PC-3 (cell line): ENCODE data around the gene ARL13B. TPM values are rescaled to one million over a fixed set of nuclear protein-coding genes. Genes with fewer than 3 reads are reported as not detected.

Experiments used
- ATAC-seq: fragments of 200-7000 bp; cut with Tn5 transposase; 2 replicates; pipeline ENCODE4 v1.9.1; 2020; ENCODE audit warnings: mild to moderate bottlenecking, moderate library complexity
- BruUV-seq: library from RNA; stranded (reverse); fragments of 400-500 nt; replicated peaks from 2 replicates; lab custom pipeline; 2021; lab: Mats Ljungman, UMichigan
- CTCF ChIA-PET: fragments of 300-600 bp; sonication (Branson Sonifier 250); formaldehyde crosslinking; loops from one replicate; lab custom pipeline; 2022; ENCODE audit warnings: antibody characterized with exemption; lab: Charles Lee
- POLR2A ChIA-PET: fragments of 300-600 bp; sonication (Branson Sonifier 250); formaldehyde crosslinking; loops from one replicate; lab custom pipeline; 2022; ENCODE audit warnings: antibody characterized with exemption; ENCODE audit not compliant: unreplicated experiment; lab: Charles Lee
- DNase-seq: peaks from one replicate; pipeline ENCODE4 v3.0.0-alpha.2; 2015
- H2AFZ ChIP-seq: fragments of 300-600 bp; sonication (generic); 2 replicates; pipeline ENCODE4 v1.6.0; 2016; ENCODE audit warnings: antibody characterized with exemption, low read length
- H3F3A ChIP-seq: fragments of 300-600 bp; sonication (generic); one replicate; pipeline ENCODE4 v1.6.0; 2017; ENCODE audit warnings: antibody characterized with exemption, low read length, control low read depth, mild to moderate bottlenecking; ENCODE audit not compliant: unreplicated experiment
- H3K27ac ChIP-seq: fragments of 300-600 bp; sonication (generic); 2 replicates; pipeline ENCODE4 v1.5.1; 2016; ENCODE audit warnings: mild to moderate bottlenecking, low read length
- H3K27me3 ChIP-seq: fragments of 300-600 bp; sonication (generic); 2 replicates; pipeline ENCODE4 v1.6.1; 2016; ENCODE audit warnings: low read length, mixed read lengths
- H3K36me3 ChIP-seq: fragments of 300-600 bp; sonication (generic); 2 replicates; pipeline ENCODE4 v1.6.1; 2016; ENCODE audit warnings: low read depth, mixed run types, low read length, mixed read lengths
- H3K4me1 ChIP-seq: fragments of 300-600 bp; sonication (generic); 2 replicates; pipeline ENCODE4 v1.5.1; 2016; ENCODE audit warnings: low read length; ENCODE audit not compliant: insufficient read depth
- H3K4me2 ChIP-seq: fragments of 300-600 bp; sonication (generic); 2 replicates; pipeline ENCODE4 v1.6.0; 2016; ENCODE audit warnings: low read length
- H3K4me3 ChIP-seq: fragments of 300-600 bp; sonication (generic); 2 replicates; pipeline ENCODE4 v1.5.1; 2016; ENCODE audit warnings: mild to moderate bottlenecking, low read length, mixed read lengths
- H3K79me2 ChIP-seq: fragments of 300-600 bp; sonication (generic); 2 replicates; pipeline ENCODE4 v1.6.1; 2017; ENCODE audit warnings: low read length, mixed read lengths
- H3K9ac ChIP-seq: fragments of 300-600 bp; sonication (generic); 2 replicates; pipeline ENCODE4 v1.6.0; 2016; ENCODE audit warnings: mild to moderate bottlenecking, low read length
- H3K9me2 ChIP-seq: fragments of 300-600 bp; sonication (generic); replicated peaks from 2 replicates; pipeline ENCODE4 v1.6.1; 2016; ENCODE audit warnings: mixed run types, low read length, mixed read lengths
- H3K9me3 ChIP-seq: fragments of 300-600 bp; sonication (generic); 2 replicates; pipeline ENCODE4 v1.6.1; 2016; ENCODE audit warnings: low read length, mixed read lengths
- H4K20me1 ChIP-seq: fragments of 300-600 bp; sonication (generic); 2 replicates; pipeline ENCODE4 v1.6.1; 2016; ENCODE audit warnings: low read length, mixed read lengths
- EZH2 ChIP-seq: fragments of 300-600 bp; sonication (generic); IDR thresholded peaks from one replicate; pipeline ENCODE4 v1.6.1; 2017; ENCODE audit warnings: antibody characterized with exemption, mild to moderate bottlenecking, low read length; ENCODE audit not compliant: unreplicated experiment
- EZH2phosphoT487 ChIP-seq: fragments of 300-600 bp; sonication (generic); IDR thresholded peaks from 2 replicates; pipeline ENCODE4 v1.6.1; 2018; ENCODE audit warnings: mild to moderate bottlenecking, antibody characterized with exemption, low read length, borderline replicate concordance
- intact Hi-C: fragments of 100-400 bp; cut with micrococcal nuclease; formaldehyde crosslinking; loops from 2 replicates; pipeline ENCODE4 v1.9.0; 2023
- total RNA-seq: library from RNA; depleted of rRNA; stranded (reverse); fragments of >200 nt; gene quantifications from 2 replicates; pipeline ENCODE4 v1.2.3, GENCODE V29; 2014
- TF ChIP-seq, protein P1 (sequence below): fragments of 300-600 bp; sonication (generic); conservative IDR thresholded peaks from 2 replicates; pipeline ENCODE4 v1.5.1; 2017; ENCODE audit warnings: antibody characterized with exemption, low read depth, mild to moderate bottlenecking, low read length

ARL13B gene
- total RNA-seq, 1 experiment from 2014 or later = 10.7 TPM

DNA sequence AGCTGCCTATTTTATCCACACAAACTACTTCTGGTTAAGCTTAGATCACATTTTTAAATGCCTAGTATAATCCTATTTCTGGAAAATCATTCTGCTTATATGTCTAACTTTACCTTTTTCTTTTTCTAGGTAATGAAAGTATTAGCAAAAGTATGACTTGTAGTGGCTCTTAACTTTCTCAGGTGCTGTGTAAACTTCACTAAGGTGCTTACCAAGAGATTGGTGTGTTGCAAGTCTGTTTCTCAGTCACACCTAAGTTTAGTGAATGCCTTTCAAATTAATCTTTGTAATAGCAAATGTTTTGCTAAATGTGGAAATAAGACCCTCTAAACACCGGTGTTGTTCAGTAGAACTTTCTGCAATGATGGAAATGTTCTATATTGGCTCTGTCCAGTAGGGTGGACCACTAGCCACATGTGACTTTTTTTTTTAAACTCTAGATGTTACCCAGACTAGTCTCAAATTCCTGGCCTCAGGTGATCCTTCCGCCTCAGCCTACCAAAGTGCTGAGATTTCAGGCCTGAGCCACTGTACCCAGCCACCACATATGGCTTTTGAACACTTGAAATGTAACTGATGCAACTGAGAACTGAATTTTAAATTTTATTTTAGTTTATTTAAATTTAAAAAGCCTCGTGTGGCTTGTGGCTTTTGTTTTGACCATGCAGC is 22.0 kb downstream of the ARL13B start:
- no peak overlapping the region for H3K27ac ChIP-seq

DNA sequence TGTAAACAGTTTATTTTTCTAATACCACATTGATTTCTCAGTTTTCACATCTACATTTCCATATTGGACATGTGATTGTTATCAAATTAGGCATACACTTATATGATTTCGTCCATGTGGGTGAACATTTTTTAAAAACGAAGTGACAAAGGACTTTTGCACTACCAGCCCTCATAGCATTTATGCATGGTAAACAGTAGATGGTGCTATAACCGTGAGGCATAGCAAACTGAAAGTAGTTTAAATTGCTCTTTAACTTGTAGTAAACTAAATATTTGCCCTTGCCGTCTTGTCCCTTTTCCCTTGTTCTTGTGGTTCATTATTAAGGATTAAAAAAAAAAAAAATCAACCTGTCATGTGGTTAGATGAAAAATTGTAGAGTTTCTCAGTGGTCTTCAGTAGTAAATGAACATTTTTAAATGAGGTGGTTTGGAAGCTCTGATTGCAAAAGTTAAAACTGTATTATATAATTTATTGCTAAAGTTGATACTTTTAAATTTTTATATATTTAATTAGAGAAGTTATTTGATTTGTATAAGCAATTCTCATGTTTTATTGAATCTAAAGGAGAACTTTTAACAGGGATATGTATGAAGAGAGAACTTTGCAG is 24.5 kb downstream of the ARL13B start:
- Histone ChIP-seq H3K4me3 (peak overlapping the region; percentile 44; the same call in 1 of the 2 replicates), H3K9me2 (no peaks in the 10 kb centered on the region), H3K9me3 (no peaks in the 10 kb centered on the region), H3K9ac (no peak overlapping the region), H3K4me2 (peak overlapping the region; percentile 64), H3K27ac (no peak overlapping the region), H3K4me1 (no peaks in the 10 kb centered on the region), H3K79me2 (no peaks in the 10 kb centered on the region), H3K36me3 (no peaks in the 10 kb centered on the region), H2AFZ (peak overlapping the region; percentile 69), H4K20me1 (no peaks in the 10 kb centered on the region), H3F3A (no peaks in the 10 kb centered on the region), H3K27me3 (no peaks in the 10 kb centered on the region)
- ChIA-PET POLR2A (interaction anchor here (0.6 kb wide), 1 partner anchor 21 kb away, joined by 5 read pairs; no protein-coding TSS in a partner anchor), CTCF (interaction anchor here (0.7 kb wide), 1 partner anchor 15 kb away, joined by 3 read pairs; no protein-coding TSS in a partner anchor)
- TF ChIP-seq EZH2phosphoT487 (no peak), EZH2 (no peak)
- TF ChIP-seq, protein P1, sequence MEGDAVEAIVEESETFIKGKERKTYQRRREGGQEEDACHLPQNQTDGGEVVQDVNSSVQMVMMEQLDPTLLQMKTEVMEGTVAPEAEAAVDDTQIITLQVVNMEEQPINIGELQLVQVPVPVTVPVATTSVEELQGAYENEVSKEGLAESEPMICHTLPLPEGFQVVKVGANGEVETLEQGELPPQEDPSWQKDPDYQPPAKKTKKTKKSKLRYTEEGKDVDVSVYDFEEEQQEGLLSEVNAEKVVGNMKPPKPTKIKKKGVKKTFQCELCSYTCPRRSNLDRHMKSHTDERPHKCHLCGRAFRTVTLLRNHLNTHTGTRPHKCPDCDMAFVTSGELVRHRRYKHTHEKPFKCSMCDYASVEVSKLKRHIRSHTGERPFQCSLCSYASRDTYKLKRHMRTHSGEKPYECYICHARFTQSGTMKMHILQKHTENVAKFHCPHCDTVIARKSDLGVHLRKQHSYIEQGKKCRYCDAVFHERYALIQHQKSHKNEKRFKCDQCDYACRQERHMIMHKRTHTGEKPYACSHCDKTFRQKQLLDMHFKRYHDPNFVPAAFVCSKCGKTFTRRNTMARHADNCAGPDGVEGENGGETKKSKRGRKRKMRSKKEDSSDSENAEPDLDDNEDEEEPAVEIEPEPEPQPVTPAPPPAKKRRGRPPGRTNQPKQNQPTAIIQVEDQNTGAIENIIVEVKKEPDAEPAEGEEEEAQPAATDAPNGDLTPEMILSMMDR = peak; percentile 96
- intact Hi-C loops = loop anchor here (1.0 to 10.0 kb wide), 5 partner anchors 20 to 170 kb away; partner anchors contain the start of gene NSUN3
- BruUV-seq = no TSS peak
- peak; percentile 70 for DNase-seq
- ATAC-seq = peak; percentile 89

More for the DNA sequence above, 22.0 kb downstream of the ARL13B start:
- no peak overlapping the region for H3K9ac ChIP-seq
- ChIA-PET CTCF (no interaction called here), POLR2A (no interaction called here)
- no peak for DNase-seq
- intact Hi-C loops = loop anchor here (10.0 kb wide), 1 partner anchor 173 kb away; no protein-coding TSS in a partner anchor
- H3K36me3 ChIP-seq = no peaks in the 10 kb centered on the region
- H3K4me2 ChIP-seq = no peak overlapping the region
- H3F3A ChIP-seq = no peaks in the 10 kb centered on the region
- no peaks in the 10 kb centered on the region for H3K9me3 ChIP-seq
- no TSS peak for BruUV-seq
- H3K4me3 ChIP-seq = no peak overlapping the region
- H3K9me2 ChIP-seq = no peaks in the 10 kb centered on the region
- H3K4me1 ChIP-seq = no peaks in the 10 kb centered on the region
- H2AFZ ChIP-seq = no peak overlapping the region
- no peaks in the 10 kb centered on the region for H3K27me3 ChIP-seq
- no peaks in the 10 kb centered on the region for H3K79me2 ChIP-seq
- TF ChIP-seq, protein P1 = no peak
- TF ChIP-seq EZH2 (no peak), EZH2phosphoT487 (no peak)
- no peaks in the 10 kb centered on the region for H4K20me1 ChIP-seq
- no peak for ATAC-seq

DNA sequence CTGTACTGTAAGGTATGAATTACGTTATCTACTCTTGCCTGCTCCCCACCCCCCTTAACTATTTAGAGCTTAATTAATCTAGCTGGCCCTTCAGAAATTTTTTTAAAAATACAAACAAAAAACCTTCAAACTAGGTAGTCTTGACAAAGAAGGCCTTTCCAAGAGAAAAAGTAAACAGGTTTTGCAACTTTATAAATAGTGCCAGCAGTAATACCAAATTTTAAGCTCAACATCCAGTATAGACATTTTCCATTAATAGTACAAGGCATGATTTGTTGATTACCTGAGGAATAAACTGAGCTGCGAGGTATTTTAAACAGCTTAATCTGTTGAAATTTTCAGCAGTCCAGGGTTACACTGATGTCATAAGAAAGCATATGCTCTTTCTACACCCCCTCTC is 28.3 kb downstream of the ARL13B start:
- BruUV-seq = no TSS peak
- Histone ChIP-seq H3K27me3 (no peaks in the 10 kb centered on the region), H3K4me3 (no peak overlapping the region), H3K4me1 (no peaks in the 10 kb centered on the region), H2AFZ (no peak overlapping the region), H3K36me3 (no peaks in the 10 kb centered on the region), H3F3A (no peaks in the 10 kb centered on the region), H3K4me2 (no peak overlapping the region), H3K27ac (no peak overlapping the region), H3K9ac (no peak overlapping the region), H3K9me2 (no peaks in the 10 kb centered on the region), H3K79me2 (no peaks in the 10 kb centered on the region), H3K9me3 (no peaks in the 10 kb centered on the region), H4K20me1 (no peaks in the 10 kb centered on the region)
- TF ChIP-seq EZH2 = no peak
- TF ChIP-seq EZH2phosphoT487 = no peak
- TF ChIP-seq, protein P1 = no peak
- no peak for ATAC-seq
- DNase-seq = no peak
- CTCF ChIA-PET = no interaction called here
- intact Hi-C loops = loop anchor here (10.0 kb wide), 1 partner anchor 167 kb away; no protein-coding TSS in a partner anchor
- POLR2A ChIA-PET = no interaction called here
